Kidney epithelial cell (primary cell): Measurements from ENCODE around the gene NHSL2. TPM values are rescaled to one million over a fixed set of nuclear protein-coding genes. Genes with fewer than 3 reads are reported as not detected.

Experiments
- DNase-seq: peaks from one replicate; pipeline ENCODE4 v3.0.0-alpha.2; 2010; ENCODE audit warnings: low read depth
- H3K27me3 ChIP-seq: 2 replicates; pipeline ENCODE4 v1.6.0; 2011; ENCODE audit warnings: low read length; ENCODE audit not compliant: control insufficient read depth, insufficient read depth
- H3K36me3 ChIP-seq: 2 replicates; pipeline ENCODE4 v1.5.1; 2011; ENCODE audit warnings: low read length; ENCODE audit not compliant: control insufficient read depth, insufficient read depth
- H3K4me3 ChIP-seq: 2 replicates; pipeline ENCODE4 v1.5.1; 2011; ENCODE audit warnings: low read depth, mild to moderate bottlenecking, control low read depth, low read length
- total RNA-seq: library from RNA; depleted of rRNA; stranded (reverse); fragments of >200 nt; gene quantifications from 2 replicates; pipeline ENCODE4 v1.2.3, GENCODE V29; 2015
- TF ChIP-seq, protein P1 (sequence below): IDR thresholded peaks from 2 replicates; pipeline ENCODE4 v1.5.1; 2011; ENCODE audit warnings: mild to moderate bottlenecking, moderate library complexity, low read length, control low read depth, inconsistent platforms; ENCODE audit not compliant: insufficient read depth, poor library complexity, severe bottlenecking

NHSL2 gene
- total RNA-seq, 1 donor from 2014 or later, result 1.4 TPM

DNA sequence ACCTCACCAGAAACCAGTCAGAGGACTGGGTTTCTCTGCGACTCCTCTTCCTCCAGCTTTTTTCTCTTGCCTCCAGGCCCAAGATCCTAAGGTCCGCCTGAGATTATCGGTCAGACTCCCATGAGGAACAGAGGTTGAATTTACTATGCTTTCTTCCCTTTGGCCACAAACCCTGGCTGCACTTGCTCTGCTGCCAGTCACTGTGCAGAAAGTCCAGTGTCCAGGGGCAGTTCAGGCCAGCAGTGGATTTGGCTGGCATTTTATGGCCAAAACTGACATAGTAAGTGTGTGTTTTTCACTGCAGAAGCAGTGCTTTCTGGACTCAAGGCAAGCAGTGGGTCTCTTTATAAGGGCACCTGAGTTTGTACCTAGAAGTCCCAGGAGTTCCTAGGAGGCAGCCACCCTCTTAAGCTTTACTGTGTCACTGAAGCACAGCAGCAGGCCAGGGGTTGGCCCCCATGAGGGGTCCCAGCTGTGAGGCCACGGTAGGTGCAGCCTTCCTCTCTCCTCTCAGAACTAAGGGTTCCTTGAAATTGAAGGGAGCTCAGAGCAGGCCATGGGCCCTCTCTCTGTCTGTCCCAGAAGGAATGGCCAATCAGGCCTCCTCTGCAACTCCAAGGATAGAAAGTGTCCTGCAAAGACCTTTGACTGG, 217.7 kb downstream of the NHSL2 start:
- H3K4me3 ChIP-seq, result no peak overlapping the region
- TF ChIP-seq, protein P1, sequence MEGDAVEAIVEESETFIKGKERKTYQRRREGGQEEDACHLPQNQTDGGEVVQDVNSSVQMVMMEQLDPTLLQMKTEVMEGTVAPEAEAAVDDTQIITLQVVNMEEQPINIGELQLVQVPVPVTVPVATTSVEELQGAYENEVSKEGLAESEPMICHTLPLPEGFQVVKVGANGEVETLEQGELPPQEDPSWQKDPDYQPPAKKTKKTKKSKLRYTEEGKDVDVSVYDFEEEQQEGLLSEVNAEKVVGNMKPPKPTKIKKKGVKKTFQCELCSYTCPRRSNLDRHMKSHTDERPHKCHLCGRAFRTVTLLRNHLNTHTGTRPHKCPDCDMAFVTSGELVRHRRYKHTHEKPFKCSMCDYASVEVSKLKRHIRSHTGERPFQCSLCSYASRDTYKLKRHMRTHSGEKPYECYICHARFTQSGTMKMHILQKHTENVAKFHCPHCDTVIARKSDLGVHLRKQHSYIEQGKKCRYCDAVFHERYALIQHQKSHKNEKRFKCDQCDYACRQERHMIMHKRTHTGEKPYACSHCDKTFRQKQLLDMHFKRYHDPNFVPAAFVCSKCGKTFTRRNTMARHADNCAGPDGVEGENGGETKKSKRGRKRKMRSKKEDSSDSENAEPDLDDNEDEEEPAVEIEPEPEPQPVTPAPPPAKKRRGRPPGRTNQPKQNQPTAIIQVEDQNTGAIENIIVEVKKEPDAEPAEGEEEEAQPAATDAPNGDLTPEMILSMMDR, result no peak
- peaks cover 5% of the 10 kb centered on the region for H3K27me3 ChIP-seq
- DNase-seq, result no peak
- H3K36me3 ChIP-seq, result no peaks in the 10 kb centered on the region

DNA sequence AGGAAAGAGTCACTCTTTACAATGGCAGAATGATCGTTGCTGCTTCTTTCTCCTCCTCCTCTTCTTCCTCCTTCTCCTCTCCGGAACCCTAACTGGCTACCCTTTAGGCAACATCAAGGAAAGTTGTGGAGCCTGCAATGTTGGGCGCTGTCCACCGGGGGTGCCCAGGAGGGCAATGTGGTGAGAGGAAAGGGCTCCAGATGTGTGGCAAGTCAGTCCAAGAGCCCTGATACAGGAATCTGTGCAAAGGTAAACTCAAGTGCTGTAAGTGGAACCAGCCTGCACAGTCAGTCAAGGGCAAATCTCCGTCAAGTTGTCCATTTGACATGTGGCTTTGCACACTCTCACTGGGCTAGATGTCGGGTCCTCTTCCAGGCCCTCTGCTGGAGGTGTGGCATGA, 218.2 kb downstream of the NHSL2 start:
- H3K4me3 ChIP-seq, result no peak overlapping the region
- no peak for DNase-seq
- TF ChIP-seq, protein P1, result peak; percentile 42
- peaks cover 5% of the 10 kb centered on the region for H3K27me3 ChIP-seq
- H3K36me3 ChIP-seq, result no peaks in the 10 kb centered on the region

GRCh38 chrX:72129661-72130060, 219.0 kb downstream of the NHSL2 start:
- Histone ChIP-seq H3K4me3 (no peak overlapping the region), H3K27me3 (peaks cover 3% of the 10 kb centered on the region), H3K36me3 (no peaks in the 10 kb centered on the region)
- TF ChIP-seq, protein P1, result no peak
- no peak for DNase-seq

DNA sequence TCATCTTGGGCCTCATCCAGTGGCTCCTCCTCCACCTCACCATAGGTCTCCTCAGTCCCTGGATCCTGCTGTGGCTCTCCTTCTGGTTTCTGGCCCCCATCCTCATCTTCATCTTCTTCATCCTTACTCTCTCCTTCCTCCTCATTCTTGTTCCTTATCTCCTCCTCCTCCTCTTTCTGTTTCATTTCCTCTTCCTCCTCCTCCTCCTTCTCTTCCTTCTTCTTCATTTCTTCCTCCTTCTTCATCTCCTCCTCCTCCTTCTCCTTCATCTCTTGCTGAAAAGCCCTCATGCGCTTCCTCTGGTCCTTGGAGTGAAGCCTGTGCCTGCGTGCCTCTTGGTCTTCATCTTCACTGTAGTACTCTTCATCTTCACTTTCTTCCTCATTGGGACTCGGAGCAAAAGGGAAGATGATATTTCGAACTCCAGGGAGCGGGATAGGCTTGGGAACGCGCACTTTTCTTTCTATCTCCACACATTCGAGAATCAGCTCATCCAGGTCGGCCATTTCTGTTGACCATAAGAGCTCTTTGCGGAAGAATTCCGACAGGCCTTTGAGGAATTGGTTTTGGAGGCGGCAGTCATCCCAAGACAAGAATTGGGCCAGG, 219.6 kb downstream of the NHSL2 start:
- H3K4me3 ChIP-seq, result no peak overlapping the region

GRCh38 chrX:72130762-72131250, 220.2 kb downstream of the NHSL2 start:
- H3K36me3 ChIP-seq, result no peaks in the 10 kb centered on the region
- H3K27me3 ChIP-seq, result peaks cover 3% of the 10 kb centered on the region
- peak overlapping the region; percentile 38 for H3K4me3 ChIP-seq
- TF ChIP-seq, protein P1, result no peak
- DNase-seq, result no peak

More for the DNA sequence above, 219.6 kb downstream of the NHSL2 start:
- Histone ChIP-seq H3K36me3 (no peaks in the 10 kb centered on the region), H3K27me3 (peaks cover 3% of the 10 kb centered on the region)
- no peak for DNase-seq
- TF ChIP-seq, protein P1, result no peak
